Lung (tissue), 12 donors: Measurements from ENCODE around the gene CDH23. TPM values are rescaled to one million over a fixed set of nuclear protein-coding genes. Genes with fewer than 3 reads are reported as not detected.

Experiments
- ATAC-seq: fragments of 200-7000 bp; cut with Tn5 transposase; one replicate; pipeline ENCODE4 v1.9.1; 2020; ENCODE audit warnings: moderate number of reproducible peaks; ENCODE audit not compliant: insufficient read depth, low FRiP score
- DNase-seq, 3 donors: peaks; one replicate each; pipeline ENCODE4 v3.0.0-alpha.2; 2013 to 2017
- H3K27ac ChIP-seq, 2 donors: one replicate each; pipeline ENCODE4 v1.5.1; 2013; ENCODE audit warnings: mild to moderate bottlenecking in 2 of 2, moderate library complexity in 2 of 2, control low read depth in 1 of 2, inconsistent platforms in 1 of 2, low read depth in 1 of 2, low read length in 1 of 2
- H3K27me3 ChIP-seq, 3 donors: one replicate each; pipeline ENCODE4 v1.5.1; 2013; ENCODE audit warnings: low read length in 2 of 3; ENCODE audit not compliant: control insufficient read depth in 3 of 3, insufficient read depth in 3 of 3
- H3K36me3 ChIP-seq, 4 donors: one replicate each; pipeline ENCODE4 v1.5.1; 2013; ENCODE audit warnings: low read length in 4 of 4, mild to moderate bottlenecking in 1 of 4, moderate library complexity in 1 of 4; ENCODE audit not compliant: control insufficient read depth in 4 of 4, insufficient read depth in 4 of 4
- H3K4me1 ChIP-seq, 5 donors: one replicate each; pipeline ENCODE4 v1.5.1; 2013; ENCODE audit warnings: low read length in 5 of 5, mild to moderate bottlenecking in 2 of 5, moderate library complexity in 1 of 5; ENCODE audit not compliant: control insufficient read depth in 5 of 5, insufficient read depth in 5 of 5
- H3K4me3 ChIP-seq: one replicate; pipeline ENCODE4 v1.5.1; 2013; ENCODE audit warnings: mild to moderate bottlenecking, control low read depth, moderate library complexity
- H3K9ac ChIP-seq, 2 donors: one replicate each; pipeline ENCODE4 v1.5.1; 2013; ENCODE audit warnings: low read length in 2 of 2, control low read depth in 1 of 2; ENCODE audit not compliant: insufficient read depth in 1 of 2
- H3K9me3 ChIP-seq, 4 donors: one replicate each; pipeline ENCODE4 v1.5.1; 2013; ENCODE audit warnings: low read length in 3 of 4, mild to moderate bottlenecking in 1 of 4, moderate library complexity in 1 of 4; ENCODE audit not compliant: control insufficient read depth in 4 of 4, insufficient read depth in 3 of 4
- WGBS, 2 donors: extraction: QIAGEN DNeasy Blood & Tissue Kit; methylation state at CpG; one replicate each; pipeline ENCODE4 v1.1.7; 2013; 5-methylcytosine and 5-hydroxymethylcytosine counted together
- polyA plus RNA-seq, 2 donors: library from polyadenylated mRNA; stranded (reverse); fragments of 200-250 nt; gene quantifications; one replicate each; pipeline ENCODE4 v1.2.1, GENCODE V29; 2013
- total RNA-seq, 2 donors: library from RNA; depleted of rRNA in 1 of 2; stranded (reverse); fragments of >200 nt in 1 of 2; gene quantifications; one replicate each; pipeline ENCODE4 v1.2.1, GENCODE V29; 2014 to 2021
- TF ChIP-seq, protein P1 (sequence below): IDR thresholded peaks from 2 replicates; pipeline ENCODE4 v1.5.1; 2012; ENCODE audit warnings: mild to moderate bottlenecking; ENCODE audit errors: control extremely low read depth, extremely low read depth
- donor health status: control.
- donor health status: control.
- donor health status: Bipolar disorder and iron deficiency.
- donor health status: healthy.
- donor health status: DM: yes; HTN: yes; CAD: no.

Gene CDH23
- total and polyA plus RNA-seq, 4 donors: 4.5 to 29.5 (median 6.0) TPM

GRCh38 chr10:71743866-71744265, 347.1 kb downstream of the CDH23 start:
- Histone ChIP-seq H3K9ac (no peak overlapping the region), H3K36me3 (no peaks in the 10 kb centered on the region), H3K4me3 (no peak overlapping the region), H3K27me3 (no peaks in the 10 kb centered on the region), H3K27ac (no peak overlapping the region), H3K9me3 (peaks cover 0 to 5% (median 0%) of the 10 kb centered on the region in 4 donors), H3K4me1 (peaks cover 12 to 39% (median 15%) of the 10 kb centered on the region in 5 donors)
- DNase-seq: no peak
- no peak for ATAC-seq
- TF ChIP-seq, protein P1, sequence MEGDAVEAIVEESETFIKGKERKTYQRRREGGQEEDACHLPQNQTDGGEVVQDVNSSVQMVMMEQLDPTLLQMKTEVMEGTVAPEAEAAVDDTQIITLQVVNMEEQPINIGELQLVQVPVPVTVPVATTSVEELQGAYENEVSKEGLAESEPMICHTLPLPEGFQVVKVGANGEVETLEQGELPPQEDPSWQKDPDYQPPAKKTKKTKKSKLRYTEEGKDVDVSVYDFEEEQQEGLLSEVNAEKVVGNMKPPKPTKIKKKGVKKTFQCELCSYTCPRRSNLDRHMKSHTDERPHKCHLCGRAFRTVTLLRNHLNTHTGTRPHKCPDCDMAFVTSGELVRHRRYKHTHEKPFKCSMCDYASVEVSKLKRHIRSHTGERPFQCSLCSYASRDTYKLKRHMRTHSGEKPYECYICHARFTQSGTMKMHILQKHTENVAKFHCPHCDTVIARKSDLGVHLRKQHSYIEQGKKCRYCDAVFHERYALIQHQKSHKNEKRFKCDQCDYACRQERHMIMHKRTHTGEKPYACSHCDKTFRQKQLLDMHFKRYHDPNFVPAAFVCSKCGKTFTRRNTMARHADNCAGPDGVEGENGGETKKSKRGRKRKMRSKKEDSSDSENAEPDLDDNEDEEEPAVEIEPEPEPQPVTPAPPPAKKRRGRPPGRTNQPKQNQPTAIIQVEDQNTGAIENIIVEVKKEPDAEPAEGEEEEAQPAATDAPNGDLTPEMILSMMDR: no peak
- WGBS, 2 donors: 84 to 89% methylated on average over 1 of the region's 1 CpG

DNA sequence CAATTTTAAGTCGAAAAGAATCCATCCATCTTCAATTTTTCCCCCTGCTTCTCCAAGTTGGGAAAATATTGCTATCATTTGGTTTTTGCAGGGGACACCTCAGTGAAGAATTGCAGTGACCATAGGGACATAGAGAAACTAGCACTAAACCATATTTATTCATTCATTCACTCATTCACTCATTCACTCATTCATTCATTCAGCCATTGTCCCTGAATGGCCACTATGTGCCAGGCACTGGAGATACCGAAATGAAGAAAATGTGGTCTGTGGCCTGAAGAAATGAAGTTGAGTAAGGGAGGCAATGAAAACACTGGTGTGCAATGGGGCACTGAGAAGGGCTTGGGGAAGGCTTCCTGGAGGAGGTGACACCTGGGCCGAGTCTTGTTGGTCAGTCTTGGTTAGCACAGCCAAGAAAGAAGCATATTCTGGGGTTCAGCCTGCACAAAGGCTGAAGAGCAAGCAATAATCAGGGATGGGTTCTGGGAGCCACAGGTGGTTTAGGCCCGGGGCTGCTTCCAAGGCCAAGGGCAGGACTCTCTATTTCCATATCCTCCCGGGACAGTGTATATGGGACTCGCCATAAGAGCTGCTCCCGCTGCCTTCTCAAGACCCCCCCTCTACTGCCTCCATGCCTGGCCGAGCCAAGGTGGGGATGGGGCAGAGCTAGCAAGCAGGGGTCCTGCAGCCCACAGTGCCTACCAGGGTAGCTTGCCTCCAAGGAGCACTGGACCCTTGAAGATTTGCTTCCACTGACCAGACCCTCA, 348.4 kb downstream of the CDH23 start:
- Histone ChIP-seq H3K9ac (no peak overlapping the region), H3K4me1 (peaks cover 15 to 47% (median 17%) of the 10 kb centered on the region in 5 donors), H3K36me3 (peaks cover 0 to 5% (median 0%) of the 10 kb centered on the region in 4 donors), H3K27ac (peak overlapping the region in 1 of 2 donors; percentile 37), H3K9me3 (peaks cover 0 to 5% (median 0%) of the 10 kb centered on the region in 4 donors), H3K4me3 (no peak overlapping the region), H3K27me3 (no peaks in the 10 kb centered on the region)
- ATAC-seq (no peak), DNase-seq (no peak)
- 87 to 92% methylated on average over 8 of the region's 8 CpGs for WGBS, 2 donors
- TF ChIP-seq, protein P1: no peak

DNA sequence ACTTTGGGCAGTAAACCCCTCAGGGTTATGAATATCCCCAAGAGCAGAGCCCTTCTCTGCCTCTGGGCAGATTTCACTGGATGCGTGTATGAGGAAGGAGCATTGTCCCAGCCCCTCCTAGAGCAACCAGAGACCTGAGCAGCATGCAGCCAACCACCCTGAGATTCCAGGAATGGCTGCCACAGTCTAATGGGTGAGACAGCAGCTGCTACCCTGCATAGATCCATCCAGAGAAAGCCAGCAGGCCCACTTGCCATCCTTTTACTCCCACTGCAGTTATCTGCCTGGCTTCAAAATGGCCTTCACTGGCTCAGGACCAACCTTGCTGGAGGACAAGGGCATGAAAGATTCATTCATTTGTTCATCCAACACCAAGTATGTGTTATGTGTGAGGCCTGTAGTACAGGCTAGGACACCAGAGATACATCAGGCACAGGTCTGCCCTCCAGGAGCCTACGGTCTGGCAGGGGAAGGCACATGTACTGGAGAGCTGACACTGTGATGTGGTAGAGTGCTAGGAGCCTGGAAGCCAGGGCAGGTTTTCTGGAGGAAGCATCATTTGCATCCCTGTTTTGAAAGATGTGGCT, 349.0 kb downstream of the CDH23 start:
- DNase-seq (no peak), ATAC-seq (no peak)
- Histone ChIP-seq H3K9ac (no peak overlapping the region), H3K27ac (peak overlapping the region in 1 of 2 donors; percentile 90), H3K36me3 (peaks cover 0 to 11% (median 0%) of the 10 kb centered on the region in 4 donors), H3K27me3 (no peaks in the 10 kb centered on the region), H3K4me1 (peaks cover 15 to 47% (median 17%) of the 10 kb centered on the region in 5 donors), H3K9me3 (peaks cover 0 to 5% (median 0%) of the 10 kb centered on the region in 4 donors), H3K4me3 (no peak overlapping the region)
- TF ChIP-seq, protein P1: no peak
- 74 to 88% methylated on average over 2 of the region's 2 CpGs for WGBS, 2 donors
